Fibroblast of mammary gland (primary cell): Measurements from ENCODE around the gene GREM2.

Experiments used
- DNase-seq: peaks from one replicate; pipeline ENCODE4 v3.0.0-alpha.2; 2010; ENCODE audit warnings: low read depth
- H3K4me3 ChIP-seq: 2 replicates; pipeline ENCODE4 v1.5.1; 2011; ENCODE audit warnings: low read depth, mild to moderate bottlenecking, low read length, moderate library complexity; ENCODE audit not compliant: control insufficient read depth
- CTCF ChIP-seq: conservative IDR thresholded peaks from 2 replicates; pipeline ENCODE4 v1.5.1; 2011; ENCODE audit warnings: low read depth, low read length, inconsistent platforms; ENCODE audit not compliant: control insufficient read depth, insufficient read depth

The GREM2 gene

GRCh38 chr1:240619906-240620621 is 8.1 kb upstream of the GREM2 start:
- peak overlapping the region; percentile 2 for H3K4me3 ChIP-seq
- no peak for TF ChIP-seq CTCF
- no peak for DNase-seq

GRCh38 chr1:240619357-240619756 is 7.4 kb upstream of the GREM2 start:
- no peak overlapping the region for H3K4me3 ChIP-seq
- DNase-seq = no peak
- no peak for TF ChIP-seq CTCF

- no peak overlapping the region for H3K4me3 ChIP-seq
- TF ChIP-seq CTCF = no peak
- no peak for DNase-seq
Observed at GRCh38 chr1:240618946-240619345, 7.0 kb upstream of the GREM2 start.

- TF ChIP-seq CTCF = no peak
- no peak overlapping the region for H3K4me3 ChIP-seq
- DNase-seq = no peak
Observed at GRCh38 chr1:240616018-240616417, 4.1 kb upstream of the GREM2 start.

- DNase-seq = no peak
- H3K4me3 ChIP-seq = no peak overlapping the region
- TF ChIP-seq CTCF = no peak
Observed at GRCh38 chr1:240613356-240614142, 1.6 kb upstream of the GREM2 start.

- TF ChIP-seq CTCF = no peak
- no peak overlapping the region for H3K4me3 ChIP-seq
Observed at GRCh38 chr1:240612811-240613210, 856 bp upstream of the GREM2 start.

More at GRCh38 chr1:240612811-240613210, 856 bp upstream of the GREM2 start:
- peak; percentile 38 for DNase-seq
